GM23338 (cell line): ENCODE measurements around the gene KCMF1. TPM values are rescaled to one million over a fixed set of nuclear protein-coding genes. Genes with fewer than 3 reads are reported as not detected.

Experiments used
- ATAC-seq: fragments of 200-7000 bp; cut with Tn5 transposase; 3 replicates; pipeline ENCODE4 v1.9.1; 2020
- DNase-seq: peaks from one replicate; pipeline ENCODE4 v3.0.0-alpha.2; 2015; ENCODE audit warnings: low spot score
- H2AFZ ChIP-seq: fragments of 200-600 bp; sonication (generic); 2 replicates; pipeline ENCODE4 v1.8.0; 2016; ENCODE audit warnings: antibody characterized with exemption, mild to moderate bottlenecking, moderate library complexity
- H3F3A ChIP-seq: fragments of 200-600 bp; sonication (generic); replicated peaks from 2 replicates; pipeline ENCODE4 v1.8.0; 2017; ENCODE audit warnings: antibody characterized with exemption, mixed run types, low read depth
- H3K27ac ChIP-seq: fragments of 200-600 bp; sonication (generic); 2 replicates; pipeline ENCODE4 v1.6.1; 2016; ENCODE audit warnings: low read depth
- H3K27me3 ChIP-seq: fragments of 200-600 bp; sonication (generic); 2 replicates; pipeline ENCODE4 v1.8.0; 2016; ENCODE audit warnings: mild to moderate bottlenecking, mixed run types, moderate library complexity; ENCODE audit not compliant: insufficient read depth
- H3K36me3 ChIP-seq: fragments of 200-600 bp; sonication (generic); 2 replicates; pipeline ENCODE4 v1.8.0; 2016; ENCODE audit warnings: mild to moderate bottlenecking; ENCODE audit not compliant: insufficient read depth
- H3K4me1 ChIP-seq: fragments of 200-600 bp; sonication (generic); 2 replicates; pipeline ENCODE4 v1.8.0; 2016; ENCODE audit warnings: mild to moderate bottlenecking, moderate library complexity; ENCODE audit not compliant: insufficient read depth
- H3K4me2 ChIP-seq: fragments of 200-600 bp; sonication (generic); 2 replicates; pipeline ENCODE4 v1.7.1; 2017; ENCODE audit warnings: mixed run types
- H3K4me3 ChIP-seq: fragments of 200-600 bp; sonication (generic); 2 replicates; pipeline ENCODE4 v1.6.1; 2016; ENCODE audit warnings: mixed run types
- H3K79me2 ChIP-seq: fragments of 200-600 bp; sonication (generic); replicated peaks from 2 replicates; pipeline ENCODE4 v1.8.0; 2017; ENCODE audit warnings: mild to moderate bottlenecking; ENCODE audit not compliant: insufficient read depth
- H3K9me2 ChIP-seq: fragments of 200-600 bp; sonication (generic); 2 replicates; pipeline ENCODE4 v1.8.0; 2017; ENCODE audit not compliant: insufficient read depth
- H4K20me1 ChIP-seq: fragments of 200-600 bp; sonication (generic); replicated peaks from 2 replicates; pipeline ENCODE4 v1.8.0; 2017; ENCODE audit warnings: mild to moderate bottlenecking; ENCODE audit not compliant: insufficient read depth
- H3K27ac Mint-ChIP-seq: 2 replicates; pipeline ENCODE4 v1.8.0; 2020; ENCODE audit warnings: inconsistent platforms, mild to moderate bottlenecking, moderate library complexity, mixed read lengths
- H3K27me3 Mint-ChIP-seq: 3 replicates; pipeline ENCODE4 v1.8.0; 2022; ENCODE audit warnings: low read depth, mild to moderate bottlenecking, moderate library complexity, mixed read lengths, inconsistent platforms; ENCODE audit not compliant: insufficient read depth, poor library complexity
- H3K36me3 Mint-ChIP-seq: 3 replicates; pipeline ENCODE4 v1.8.0; 2021; ENCODE audit warnings: low read depth, mild to moderate bottlenecking, inconsistent platforms, moderate library complexity, mixed read lengths
- H3K4me1 Mint-ChIP-seq: 3 replicates; pipeline ENCODE4 v1.8.0; 2020; ENCODE audit warnings: mild to moderate bottlenecking, inconsistent platforms, mixed read lengths
- H3K4me3 Mint-ChIP-seq: 3 replicates; pipeline ENCODE4 v1.8.0; 2021; ENCODE audit warnings: moderate library complexity, mild to moderate bottlenecking, inconsistent platforms, mixed read lengths
- H3K9me3 Mint-ChIP-seq: 3 replicates; pipeline ENCODE4 v1.8.0; 2020; ENCODE audit warnings: moderate library complexity, mild to moderate bottlenecking, inconsistent platforms, mixed read lengths
- EZH2 ChIP-seq: fragments of 200-600 bp; sonication (generic); IDR thresholded peaks from one replicate; pipeline ENCODE4 v1.8.0; 2017; ENCODE audit warnings: antibody characterized with exemption, mild to moderate bottlenecking, low read depth; ENCODE audit not compliant: unreplicated experiment
- JUNB ChIP-seq: IDR thresholded peaks from one replicate; pipeline ENCODE4 v1.6.1; 2016; ENCODE audit warnings: antibody characterized with exemption; ENCODE audit not compliant: unreplicated experiment
- polyA plus RNA-seq: library from polyadenylated mRNA; unstranded; fragments of >200 nt; fragmentation: Nextera tagmentation; extraction: Ambion mirVana; gene quantifications from 2 replicates; pipeline ENCODE4 v1.2.1, GENCODE V29; 2016
- total RNA-seq: library from RNA; depleted of rRNA; stranded (reverse); fragments of >200 nt; shearing (Covaris generic); gene quantifications from 2 replicates; pipeline ENCODE4 v1.2.3, GENCODE V29; 2014
- TF ChIP-seq, protein P1 (sequence below): fragments of 250-450 bp; sonication (Bioruptor Pico); IDR thresholded peaks from 2 replicates; pipeline ENCODE4 v1.5.0; 2020; ENCODE audit warnings: mild to moderate bottlenecking, moderate library complexity
- TF ChIP-seq, protein P2 (sequence below), 2 experiments: fragments of 200-600 bp in 1 of 2; sonication (generic) in 1 of 2; conservative IDR thresholded peaks; 2 replicates each; pipeline versions ENCODE4 v1.5.1 to v1.6.1; 2016 to 2017; ENCODE audit warnings: antibody characterized with exemption in 2 of 2, low read depth in 2 of 2, mild to moderate bottlenecking in 2 of 2, moderate library complexity in 1 of 2
- TF ChIP-seq, protein P3 (sequence below): IDR thresholded peaks from one replicate; pipeline ENCODE4 v1.6.1; 2018; ENCODE audit warnings: antibody characterized with exemption; ENCODE audit not compliant: unreplicated experiment

The KCMF1 gene
- total and polyA plus RNA-seq, 2 experiments from 2014 or later = 29.3 to 120 TPM

DNA sequence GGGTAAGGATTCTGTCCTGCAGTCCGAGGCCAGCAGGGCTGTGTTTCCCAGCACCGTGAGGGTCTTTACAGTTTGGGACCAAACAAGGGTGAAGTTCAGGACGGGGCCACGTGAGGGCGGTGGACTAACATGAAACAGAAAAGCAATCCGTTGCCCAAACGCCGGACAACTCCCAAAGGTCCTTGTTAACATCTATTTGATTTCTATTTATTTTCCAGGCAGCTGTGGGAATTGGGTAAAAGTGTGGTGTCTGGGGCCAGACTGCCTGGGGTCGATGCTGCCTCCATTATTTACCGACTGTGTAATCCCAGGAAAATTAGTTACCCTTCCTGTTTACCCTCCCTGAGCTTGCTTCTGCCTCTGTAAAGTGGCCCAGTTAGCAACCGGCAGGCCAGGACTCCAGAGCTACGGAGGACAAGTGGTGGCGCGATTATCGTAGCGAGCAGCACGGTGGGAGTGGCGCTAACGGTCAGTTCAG, 96.0 kb downstream of the KCMF1 start:
- Mint-ChIP-seq H3K27ac (no peak overlapping the region), H3K4me3 (peak overlapping the region; percentile 67), H3K27me3 (peaks cover 11% of the 10 kb centered on the region), H3K36me3 (no peaks in the 10 kb centered on the region), H3K9me3 (no peaks in the 10 kb centered on the region), H3K4me1 (peaks cover 30% of the 10 kb centered on the region)
- peaks cover 11% of the 10 kb centered on the region for H3K4me1 ChIP-seq
- H3K4me3 ChIP-seq = peak overlapping the region; percentile 42; the same call in 1 of the 2 replicates
- no peaks in the 10 kb centered on the region for H3K36me3 ChIP-seq
- H3F3A ChIP-seq = 0 out of 2 replicates have a peak, but pooled peaks cover 2% of the 10 kb centered on the region
- H2AFZ ChIP-seq = 0 out of 2 replicates have a peak overlapping the region, but pooled peaks have one; percentile 49
- peak overlapping the region; percentile 64 for H3K4me2 ChIP-seq
- H4K20me1 ChIP-seq = no peaks in the 10 kb centered on the region
- H3K27ac ChIP-seq = no peak overlapping the region
- TF ChIP-seq, protein P1, sequence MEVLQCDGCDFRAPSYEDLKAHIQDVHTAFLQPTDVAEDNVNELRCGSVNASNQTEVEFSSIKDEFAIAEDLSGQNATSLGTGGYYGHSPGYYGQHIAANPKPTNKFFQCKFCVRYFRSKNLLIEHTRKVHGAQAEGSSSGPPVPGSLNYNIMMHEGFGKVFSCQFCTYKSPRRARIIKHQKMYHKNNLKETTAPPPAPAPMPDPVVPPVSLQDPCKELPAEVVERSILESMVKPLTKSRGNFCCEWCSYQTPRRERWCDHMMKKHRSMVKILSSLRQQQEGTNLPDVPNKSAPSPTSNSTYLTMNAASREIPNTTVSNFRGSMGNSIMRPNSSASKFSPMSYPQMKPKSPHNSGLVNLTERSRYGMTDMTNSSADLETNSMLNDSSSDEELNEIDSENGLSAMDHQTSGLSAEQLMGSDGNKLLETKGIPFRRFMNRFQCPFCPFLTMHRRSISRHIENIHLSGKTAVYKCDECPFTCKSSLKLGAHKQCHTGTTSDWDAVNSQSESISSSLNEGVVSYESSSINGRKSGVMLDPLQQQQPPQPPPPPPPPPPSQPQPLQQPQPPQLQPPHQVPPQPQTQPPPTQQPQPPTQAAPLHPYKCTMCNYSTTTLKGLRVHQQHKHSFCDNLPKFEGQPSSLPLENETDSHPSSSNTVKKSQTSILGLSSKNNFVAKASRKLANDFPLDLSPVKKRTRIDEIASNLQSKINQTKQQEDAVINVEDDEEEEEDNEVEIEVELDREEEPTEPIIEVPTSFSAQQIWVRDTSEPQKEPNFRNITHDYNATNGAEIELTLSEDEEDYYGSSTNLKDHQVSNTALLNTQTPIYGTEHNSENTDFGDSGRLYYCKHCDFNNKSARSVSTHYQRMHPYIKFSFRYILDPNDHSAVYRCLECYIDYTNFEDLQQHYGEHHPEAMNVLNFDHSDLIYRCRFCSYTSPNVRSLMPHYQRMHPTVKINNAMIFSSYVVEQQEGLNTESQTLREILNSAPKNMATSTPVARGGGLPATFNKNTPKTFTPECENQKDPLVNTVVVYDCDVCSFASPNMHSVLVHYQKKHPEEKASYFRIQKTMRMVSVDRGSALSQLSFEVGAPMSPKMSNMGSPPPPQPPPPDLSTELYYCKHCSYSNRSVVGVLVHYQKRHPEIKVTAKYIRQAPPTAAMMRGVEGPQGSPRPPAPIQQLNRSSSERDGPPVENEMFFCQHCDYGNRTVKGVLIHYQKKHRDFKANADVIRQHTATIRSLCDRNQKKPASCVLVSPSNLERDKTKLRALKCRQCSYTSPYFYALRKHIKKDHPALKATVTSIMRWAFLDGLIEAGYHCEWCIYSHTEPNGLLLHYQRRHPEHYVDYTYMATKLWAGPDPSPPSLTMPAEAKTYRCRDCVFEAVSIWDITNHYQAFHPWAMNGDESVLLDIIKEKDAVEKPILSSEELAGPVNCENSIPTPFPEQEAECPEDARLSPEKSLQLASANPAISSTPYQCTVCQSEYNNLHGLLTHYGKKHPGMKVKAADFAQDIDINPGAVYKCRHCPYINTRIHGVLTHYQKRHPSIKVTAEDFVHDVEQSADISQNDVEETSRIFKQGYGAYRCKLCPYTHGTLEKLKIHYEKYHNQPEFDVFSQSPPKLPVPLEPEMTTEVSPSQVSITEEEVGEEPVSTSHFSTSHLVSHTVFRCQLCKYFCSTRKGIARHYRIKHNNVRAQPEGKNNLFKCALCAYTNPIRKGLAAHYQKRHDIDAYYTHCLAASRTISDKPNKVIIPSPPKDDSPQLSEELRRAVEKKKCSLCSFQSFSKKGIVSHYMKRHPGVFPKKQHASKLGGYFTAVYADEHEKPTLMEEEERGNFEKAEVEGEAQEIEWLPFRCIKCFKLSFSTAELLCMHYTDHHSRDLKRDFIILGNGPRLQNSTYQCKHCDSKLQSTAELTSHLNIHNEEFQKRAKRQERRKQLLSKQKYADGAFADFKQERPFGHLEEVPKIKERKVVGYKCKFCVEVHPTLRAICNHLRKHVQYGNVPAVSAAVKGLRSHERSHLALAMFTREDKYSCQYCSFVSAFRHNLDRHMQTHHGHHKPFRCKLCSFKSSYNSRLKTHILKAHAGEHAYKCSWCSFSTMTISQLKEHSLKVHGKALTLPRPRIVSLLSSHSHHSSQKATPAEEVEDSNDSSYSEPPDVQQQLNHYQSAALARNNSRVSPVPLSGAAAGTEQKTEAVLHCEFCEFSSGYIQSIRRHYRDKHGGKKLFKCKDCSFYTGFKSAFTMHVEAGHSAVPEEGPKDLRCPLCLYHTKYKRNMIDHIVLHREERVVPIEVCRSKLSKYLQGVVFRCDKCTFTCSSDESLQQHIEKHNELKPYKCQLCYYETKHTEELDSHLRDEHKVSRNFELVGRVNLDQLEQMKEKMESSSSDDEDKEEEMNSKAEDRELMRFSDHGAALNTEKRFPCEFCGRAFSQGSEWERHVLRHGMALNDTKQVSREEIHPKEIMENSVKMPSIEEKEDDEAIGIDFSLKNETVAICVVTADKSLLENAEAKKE (CRISPR knock-in tag) = no peak
- TF ChIP-seq, protein P2, sequence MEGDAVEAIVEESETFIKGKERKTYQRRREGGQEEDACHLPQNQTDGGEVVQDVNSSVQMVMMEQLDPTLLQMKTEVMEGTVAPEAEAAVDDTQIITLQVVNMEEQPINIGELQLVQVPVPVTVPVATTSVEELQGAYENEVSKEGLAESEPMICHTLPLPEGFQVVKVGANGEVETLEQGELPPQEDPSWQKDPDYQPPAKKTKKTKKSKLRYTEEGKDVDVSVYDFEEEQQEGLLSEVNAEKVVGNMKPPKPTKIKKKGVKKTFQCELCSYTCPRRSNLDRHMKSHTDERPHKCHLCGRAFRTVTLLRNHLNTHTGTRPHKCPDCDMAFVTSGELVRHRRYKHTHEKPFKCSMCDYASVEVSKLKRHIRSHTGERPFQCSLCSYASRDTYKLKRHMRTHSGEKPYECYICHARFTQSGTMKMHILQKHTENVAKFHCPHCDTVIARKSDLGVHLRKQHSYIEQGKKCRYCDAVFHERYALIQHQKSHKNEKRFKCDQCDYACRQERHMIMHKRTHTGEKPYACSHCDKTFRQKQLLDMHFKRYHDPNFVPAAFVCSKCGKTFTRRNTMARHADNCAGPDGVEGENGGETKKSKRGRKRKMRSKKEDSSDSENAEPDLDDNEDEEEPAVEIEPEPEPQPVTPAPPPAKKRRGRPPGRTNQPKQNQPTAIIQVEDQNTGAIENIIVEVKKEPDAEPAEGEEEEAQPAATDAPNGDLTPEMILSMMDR (conservative IDR thresholded peaks at IDR 0.05; ENCODE audit: low read depth in 2 of 2) = peak; percentile 86 to 97
- TF ChIP-seq JUNB (no peak), EZH2 (no peak)
- TF ChIP-seq, protein P3, sequence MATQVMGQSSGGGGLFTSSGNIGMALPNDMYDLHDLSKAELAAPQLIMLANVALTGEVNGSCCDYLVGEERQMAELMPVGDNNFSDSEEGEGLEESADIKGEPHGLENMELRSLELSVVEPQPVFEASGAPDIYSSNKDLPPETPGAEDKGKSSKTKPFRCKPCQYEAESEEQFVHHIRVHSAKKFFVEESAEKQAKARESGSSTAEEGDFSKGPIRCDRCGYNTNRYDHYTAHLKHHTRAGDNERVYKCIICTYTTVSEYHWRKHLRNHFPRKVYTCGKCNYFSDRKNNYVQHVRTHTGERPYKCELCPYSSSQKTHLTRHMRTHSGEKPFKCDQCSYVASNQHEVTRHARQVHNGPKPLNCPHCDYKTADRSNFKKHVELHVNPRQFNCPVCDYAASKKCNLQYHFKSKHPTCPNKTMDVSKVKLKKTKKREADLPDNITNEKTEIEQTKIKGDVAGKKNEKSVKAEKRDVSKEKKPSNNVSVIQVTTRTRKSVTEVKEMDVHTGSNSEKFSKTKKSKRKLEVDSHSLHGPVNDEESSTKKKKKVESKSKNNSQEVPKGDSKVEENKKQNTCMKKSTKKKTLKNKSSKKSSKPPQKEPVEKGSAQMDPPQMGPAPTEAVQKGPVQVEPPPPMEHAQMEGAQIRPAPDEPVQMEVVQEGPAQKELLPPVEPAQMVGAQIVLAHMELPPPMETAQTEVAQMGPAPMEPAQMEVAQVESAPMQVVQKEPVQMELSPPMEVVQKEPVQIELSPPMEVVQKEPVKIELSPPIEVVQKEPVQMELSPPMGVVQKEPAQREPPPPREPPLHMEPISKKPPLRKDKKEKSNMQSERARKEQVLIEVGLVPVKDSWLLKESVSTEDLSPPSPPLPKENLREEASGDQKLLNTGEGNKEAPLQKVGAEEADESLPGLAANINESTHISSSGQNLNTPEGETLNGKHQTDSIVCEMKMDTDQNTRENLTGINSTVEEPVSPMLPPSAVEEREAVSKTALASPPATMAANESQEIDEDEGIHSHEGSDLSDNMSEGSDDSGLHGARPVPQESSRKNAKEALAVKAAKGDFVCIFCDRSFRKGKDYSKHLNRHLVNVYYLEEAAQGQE = no peak
- peak; percentile 98 for DNase-seq
- H3K9me2 ChIP-seq = no peaks in the 10 kb centered on the region
- no peaks in the 10 kb centered on the region for H3K79me2 ChIP-seq
- peak; percentile 88 for ATAC-seq
- no peaks in the 10 kb centered on the region; the same call in 1 of the 2 replicates for H3K27me3 ChIP-seq
